CD1c-positive myeloid dendritic cell (primary cell): ENCODE data around the gene CCDC181.
"Not testable (repeated sequence)": the region's sequence is repeated elsewhere in the genome, so short reads cannot be mapped to it uniquely, and the experiment has no call there.

Experiments used
- DNase-seq: peaks from one replicate; pipeline ENCODE4 v3.0.0-alpha.2; 2016; ENCODE audit errors: extremely low spot score

CCDC181 gene

DNA sequence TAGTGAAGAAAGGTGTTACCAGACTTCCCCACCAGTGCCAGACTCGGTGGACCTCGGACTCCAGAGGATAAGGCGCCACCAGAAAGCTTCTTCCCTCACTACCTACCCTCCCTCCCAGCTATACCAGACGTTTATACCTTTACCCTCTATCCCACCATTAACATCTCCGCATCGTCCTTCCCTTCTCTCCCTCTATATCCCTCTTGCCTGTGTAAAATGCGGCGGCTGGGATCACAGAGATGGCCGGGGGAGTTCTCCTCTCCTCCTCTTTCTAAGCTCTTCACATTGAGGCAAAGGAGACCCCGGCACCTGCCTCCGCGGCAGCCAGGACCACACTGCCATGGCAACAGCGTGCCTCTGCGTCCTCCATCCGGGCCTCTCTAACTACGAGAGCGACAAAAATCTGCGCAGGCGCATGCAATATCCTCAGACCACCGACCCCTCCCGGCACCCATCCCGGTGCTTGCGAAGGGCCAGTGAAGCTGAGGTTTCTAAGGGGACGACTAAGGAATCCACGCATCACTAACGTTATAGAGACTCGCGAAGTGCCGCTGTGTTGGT is at the start of gene CCDC181:
Gene CCDC181, minus strand, starts transcription at position 394 of the 561 bp plus-strand sequence. CDS start 2,547 bp downstream, outside the sequence.
- DNase-seq = peak; percentile 6

DNA sequence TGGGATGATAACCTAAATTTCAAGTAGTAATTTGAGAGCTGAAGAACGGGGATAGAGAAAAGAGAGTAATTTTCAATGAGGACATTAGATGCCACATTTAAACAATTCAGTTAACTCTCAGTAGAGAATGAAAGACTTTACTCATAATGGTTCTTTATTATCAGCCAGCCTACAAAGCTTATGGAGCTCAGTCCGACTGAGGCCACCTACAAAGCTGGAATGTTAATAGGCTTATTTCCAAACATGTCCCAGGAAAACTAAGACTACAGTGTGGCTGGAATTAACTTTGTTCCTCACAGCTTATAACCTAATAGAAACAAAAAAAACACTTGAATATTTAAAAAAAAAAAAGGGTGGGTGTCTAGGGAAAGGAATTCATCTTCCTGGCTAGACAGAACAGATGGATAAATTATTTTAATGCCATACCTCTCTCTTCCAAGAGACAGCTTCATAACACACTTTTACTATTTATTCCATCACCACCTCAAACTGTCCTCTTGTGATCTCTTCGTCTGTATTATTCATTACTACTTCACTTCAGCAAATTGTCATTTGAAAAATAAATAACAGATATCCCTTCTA is 48.6 kb upstream of the CCDC181 start:
- no peak for DNase-seq

DNA sequence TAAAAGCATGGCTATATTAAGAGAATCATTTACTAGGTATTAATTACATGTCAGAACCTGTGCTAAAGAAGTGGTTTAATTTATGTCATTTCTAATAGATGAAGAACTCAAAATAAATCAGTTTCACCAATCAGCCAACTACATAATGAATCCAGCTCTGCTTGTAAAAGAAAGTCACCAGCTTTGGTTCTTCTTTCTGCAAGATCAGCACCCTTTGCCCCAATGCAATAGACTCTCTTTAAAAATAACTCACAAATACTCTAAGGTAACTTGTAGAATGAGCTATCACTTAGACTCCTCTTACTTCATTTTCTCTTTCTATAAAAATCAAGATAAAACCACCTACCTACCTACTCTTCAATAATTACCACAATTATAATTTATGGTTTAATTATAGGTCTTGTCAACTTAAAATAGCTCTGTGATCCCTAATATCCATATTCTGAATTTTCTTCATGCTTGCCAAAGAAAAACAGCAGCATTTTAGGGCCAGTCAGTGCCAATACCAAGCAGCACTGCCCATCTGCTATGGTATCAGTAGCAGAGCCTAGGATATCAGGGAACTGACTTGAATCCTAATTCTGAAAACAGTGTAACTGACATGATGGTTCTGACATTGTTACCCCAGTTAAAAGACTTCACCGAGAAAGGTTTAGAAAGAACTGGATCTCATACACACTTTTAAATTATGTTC is 47.2 kb upstream of the CCDC181 start:
- no peak for DNase-seq

DNA sequence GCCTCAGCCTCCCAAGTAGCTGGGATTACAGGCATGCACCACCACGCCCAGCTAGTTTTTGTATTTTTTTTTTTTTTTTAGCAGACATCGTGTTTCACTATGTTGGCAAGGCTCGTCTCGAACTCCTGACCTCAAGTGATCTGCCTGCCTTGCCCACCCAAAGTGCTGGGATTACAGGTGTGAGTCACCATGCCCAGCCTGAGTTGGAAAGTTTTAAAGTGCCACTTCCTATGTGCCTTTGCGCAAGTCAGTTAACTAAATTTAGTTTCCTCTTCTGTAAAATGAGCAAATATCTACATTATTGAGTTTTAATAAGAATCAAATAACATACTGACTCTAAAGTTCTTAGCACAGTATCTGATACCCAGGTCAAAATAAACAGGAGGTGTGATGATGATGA is 46.1 kb upstream of the CCDC181 start:
- DNase-seq = peak; percentile 30

DNA sequence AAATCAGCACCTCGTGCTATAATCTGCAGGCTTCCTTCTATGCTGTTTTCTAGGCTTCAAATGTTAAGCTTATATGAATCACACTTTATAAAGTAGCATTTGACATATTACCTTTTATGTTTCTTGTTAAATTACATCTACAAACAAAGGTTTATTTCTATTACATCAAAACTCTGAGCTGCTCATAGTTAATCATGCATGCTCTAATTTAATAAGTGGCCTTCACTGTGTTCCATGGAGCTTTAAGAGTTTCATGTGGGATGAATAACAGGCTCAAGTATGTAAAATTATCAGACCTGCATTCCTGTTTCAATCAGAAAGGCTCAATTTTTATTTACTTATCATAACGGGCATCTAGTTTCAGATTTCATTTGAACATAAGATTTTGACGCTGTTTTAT is 45.5 kb upstream of the CCDC181 start:
- no peak for DNase-seq

DNA sequence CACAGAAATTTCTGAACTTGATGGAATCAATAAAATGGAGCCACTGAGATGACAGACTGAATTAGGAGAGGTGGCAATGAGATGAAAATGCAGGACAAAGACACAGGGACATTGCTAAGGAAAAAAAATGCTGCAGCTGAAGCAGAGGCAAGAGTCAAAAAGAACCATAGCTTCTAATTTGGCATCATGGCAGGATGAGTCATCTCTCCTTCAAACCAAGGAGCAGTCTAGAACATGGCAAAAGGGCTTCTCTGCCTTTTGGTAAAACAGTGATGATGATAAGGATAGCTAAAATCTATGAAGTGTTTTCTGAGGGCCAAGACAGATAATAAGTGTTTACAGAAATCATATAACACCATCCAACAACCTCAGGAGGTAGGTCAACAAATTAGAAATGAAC is 41.7 kb upstream of the CCDC181 start:
- no peak for DNase-seq

DNA sequence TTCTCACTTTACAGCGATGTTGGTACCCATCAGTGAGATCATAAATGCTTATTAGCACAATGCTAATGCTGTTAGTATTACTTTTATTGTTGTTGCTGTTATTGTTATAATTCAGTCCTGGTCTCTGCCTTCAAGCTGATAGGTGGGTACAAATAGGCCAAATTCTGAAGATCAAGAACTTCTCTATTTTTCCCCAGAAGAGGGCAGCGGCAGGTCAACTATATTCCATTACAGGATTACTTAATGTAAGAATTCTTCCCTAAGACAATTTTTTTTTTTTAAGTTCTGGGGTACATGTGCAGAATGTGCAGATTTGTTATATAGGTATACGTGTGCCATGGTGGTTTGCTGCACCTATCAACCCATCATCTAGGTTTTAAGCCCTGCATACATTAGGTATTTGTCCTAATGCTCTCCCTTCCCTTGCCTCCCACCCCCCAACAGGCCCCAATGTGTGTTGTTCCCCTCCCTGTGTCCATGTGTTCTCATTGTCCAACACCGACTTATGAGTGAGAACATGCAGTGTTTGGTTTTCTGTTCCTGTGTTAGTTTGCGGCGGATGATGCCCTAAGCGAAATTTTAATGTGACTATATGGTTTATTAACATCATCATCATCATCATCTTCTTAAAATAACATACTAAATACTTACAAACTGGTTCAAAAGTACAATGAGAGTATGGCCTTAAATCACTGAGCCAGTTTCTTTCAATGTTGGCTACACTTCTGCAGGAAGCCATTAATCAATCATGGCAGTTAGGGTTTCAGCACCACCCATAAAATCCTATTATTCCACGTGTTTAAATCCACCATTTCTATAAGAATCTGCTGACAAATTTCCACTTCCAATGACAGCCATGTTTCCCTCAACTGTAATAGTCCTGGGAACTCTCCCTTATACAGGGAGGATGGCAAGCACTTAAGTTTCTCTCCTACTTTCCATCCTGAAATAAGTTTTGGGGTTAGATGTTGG is 39.3 kb upstream of the CCDC181 start:
- DNase-seq = peak; percentile 32

DNA sequence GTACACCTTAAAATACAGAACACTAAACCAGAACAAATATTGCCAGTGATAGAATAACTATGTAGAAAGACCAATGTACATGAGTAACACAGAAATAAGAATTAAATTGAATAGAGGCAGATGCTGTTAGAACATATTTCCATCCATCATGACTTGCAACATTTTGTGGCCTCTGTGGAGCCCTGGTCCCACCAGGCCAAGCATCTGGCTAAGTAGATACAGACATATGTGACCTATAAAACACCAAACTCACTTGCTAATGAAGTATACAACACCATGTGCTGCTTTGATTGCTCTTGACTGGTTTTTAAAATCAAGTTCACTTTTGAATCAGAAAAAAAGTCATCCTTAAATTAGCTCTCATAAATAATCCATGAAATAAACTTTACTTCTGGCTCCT is 38.0 kb upstream of the CCDC181 start:
- no peak for DNase-seq

DNA sequence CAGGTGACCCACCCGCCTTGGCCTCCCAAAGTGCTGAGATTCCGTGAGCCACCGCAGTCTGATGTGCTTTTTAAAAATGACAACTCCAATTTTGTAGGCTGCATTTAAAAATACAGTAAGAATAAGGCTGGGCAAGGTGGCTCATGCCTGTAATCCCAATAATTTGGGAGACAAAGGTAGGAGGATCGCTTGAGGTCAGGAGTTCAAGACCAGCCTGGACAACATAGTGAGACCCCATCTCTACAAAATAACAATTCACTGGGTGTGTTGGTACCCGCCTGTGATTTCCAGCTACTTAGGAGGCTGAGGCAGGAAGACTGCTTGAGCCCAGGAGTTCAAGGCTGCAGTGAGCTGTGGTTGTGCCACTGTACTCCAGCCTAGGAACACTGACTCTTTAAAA is 35.1 kb upstream of the CCDC181 start:
- no peak for DNase-seq

DNA sequence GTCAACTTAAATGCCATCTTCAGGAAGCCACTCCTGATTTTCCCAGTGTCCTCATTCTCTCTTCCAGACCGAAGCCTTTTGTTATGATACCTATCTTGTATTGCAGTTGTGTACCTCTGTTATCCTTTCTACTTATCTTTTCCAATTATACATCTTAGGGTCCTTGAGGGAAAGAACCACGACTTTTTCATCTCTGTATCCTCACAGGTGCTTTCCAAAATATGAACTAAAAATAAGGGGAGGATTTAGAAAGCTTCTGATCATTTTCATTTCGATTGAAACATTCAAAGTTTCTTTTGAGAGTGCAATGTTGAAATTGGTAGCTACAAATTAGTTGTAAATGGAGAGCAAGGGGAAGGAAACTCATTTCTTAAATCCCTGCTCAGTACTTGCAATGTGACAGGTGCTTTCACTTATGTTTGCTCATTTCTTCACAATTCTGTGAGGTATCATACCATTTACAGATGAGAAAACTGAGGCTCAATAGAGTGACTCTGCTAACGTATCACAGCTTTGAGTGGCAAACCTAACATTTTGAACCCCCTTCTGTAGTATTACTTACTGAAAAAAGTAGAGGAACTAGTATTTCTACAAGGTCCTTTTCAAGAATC is 34.2 kb upstream of the CCDC181 start:
- no peak for DNase-seq

DNA sequence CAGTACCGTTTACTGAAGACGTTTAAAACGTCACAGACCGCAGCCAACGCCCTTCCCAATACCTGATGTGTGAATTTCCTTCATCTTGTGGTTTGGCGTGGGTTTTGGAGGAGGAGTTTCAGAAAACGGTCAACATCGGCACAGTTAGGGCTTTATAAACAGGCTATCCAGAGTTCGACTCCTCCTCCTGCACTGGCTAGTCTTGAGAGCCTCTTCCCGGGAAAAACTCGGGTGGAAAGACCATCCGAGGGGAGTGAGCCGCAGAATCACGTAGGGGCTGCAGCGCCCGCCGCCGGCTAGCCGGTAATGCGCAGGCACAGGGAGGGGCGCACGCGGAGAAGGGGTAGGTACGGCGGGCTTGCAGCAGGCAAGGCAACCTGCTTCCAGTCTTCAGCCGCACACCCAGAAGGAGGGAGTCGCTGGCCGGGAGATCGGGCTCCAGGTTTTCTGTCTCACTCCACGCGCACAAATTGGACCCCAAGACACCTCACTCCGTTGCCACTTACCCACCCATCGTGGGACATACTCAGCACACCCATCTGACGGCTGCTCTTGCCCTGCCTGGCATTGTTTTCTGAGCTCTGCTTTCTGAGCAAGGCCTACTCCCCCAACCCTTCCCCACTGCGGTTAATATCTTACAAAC is 33.0 kb upstream of the CCDC181 start:
- peak; percentile 49 for DNase-seq

DNA sequence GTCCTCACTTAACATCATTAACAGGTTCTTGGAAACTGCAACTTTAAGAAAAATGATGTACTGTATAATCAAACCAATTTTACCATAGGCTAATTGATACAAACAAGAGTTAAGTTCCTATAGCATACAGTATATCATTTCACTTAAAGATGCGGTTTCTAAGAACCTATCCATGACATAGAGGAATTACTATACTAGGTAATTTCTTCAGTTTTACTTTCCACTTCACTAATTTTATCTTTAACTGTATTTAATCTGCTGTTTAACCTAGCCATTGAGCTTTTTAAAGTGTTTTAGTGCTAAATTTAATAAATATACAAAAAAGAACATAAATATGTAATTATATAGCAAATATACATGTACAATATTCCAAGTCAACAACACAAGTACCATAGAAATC is 30.2 kb upstream of the CCDC181 start:
- DNase-seq = no peak

DNA sequence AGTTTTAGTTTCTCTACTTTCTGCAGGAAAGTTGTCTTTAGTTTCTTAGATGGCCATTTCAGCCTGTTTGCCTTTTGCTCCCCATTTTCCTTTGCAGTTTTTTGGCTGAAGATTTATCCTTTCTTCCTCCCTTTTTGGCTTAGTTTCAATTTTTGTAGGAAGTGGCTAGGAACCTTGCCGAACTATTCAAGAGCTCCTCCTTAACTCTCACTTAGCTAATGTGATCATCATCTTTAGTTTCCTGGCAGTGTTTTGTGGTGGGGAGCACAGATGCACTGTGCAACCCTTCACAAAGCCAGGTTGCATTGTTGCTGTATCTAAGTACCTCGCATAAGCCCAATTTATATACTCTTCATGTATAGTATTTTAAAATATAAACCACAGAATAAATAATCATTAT is 28.8 kb upstream of the CCDC181 start:
- no peak for DNase-seq

DNA sequence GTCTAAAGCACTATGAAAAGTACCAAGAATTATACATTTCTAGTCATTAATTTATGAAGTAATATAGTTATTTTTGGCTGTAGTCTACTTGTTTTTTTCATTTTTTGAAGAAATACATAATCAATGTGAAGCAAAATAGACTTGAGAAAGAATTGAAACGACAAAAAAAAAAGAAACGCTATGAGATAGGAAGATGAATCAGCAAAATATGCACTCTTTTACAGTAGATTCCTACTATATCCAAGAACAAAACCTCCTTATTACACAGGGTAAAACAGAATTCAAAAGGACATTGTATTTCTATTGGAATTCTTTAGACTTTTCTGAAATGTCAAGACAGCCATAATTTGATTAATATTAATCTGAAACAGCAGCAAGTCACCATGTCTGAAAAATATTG is 25.6 kb upstream of the CCDC181 start:
- DNase-seq = no peak

DNA sequence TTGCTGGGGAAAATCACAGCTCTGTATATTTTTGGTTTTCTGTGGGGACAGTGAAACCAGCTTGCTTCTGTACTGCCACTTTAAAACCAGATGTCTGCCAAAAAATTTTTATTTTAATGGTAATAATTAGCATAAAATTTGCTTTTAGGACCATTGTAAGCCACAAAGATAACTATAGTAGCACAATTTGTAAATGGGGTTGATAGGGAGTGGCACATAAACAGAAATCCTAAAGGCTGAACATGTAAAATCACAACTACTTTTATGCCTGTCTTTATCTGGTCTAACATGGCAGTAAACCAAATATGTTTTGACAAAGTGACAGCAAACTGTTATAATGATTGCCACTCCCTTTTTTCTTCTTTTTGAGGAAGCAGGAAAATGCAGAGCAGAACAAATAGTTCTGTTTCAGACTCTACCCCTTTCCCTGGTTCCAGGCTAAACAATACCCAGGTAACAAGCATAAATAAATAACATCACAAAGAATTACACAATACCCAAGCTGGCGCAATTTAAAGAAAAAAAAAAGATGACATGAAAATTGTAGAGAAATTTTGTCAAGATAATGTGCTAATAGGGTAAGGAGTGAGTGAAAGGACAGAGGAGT is 24.0 kb upstream of the CCDC181 start:
- DNase-seq = peak; percentile 7

DNA sequence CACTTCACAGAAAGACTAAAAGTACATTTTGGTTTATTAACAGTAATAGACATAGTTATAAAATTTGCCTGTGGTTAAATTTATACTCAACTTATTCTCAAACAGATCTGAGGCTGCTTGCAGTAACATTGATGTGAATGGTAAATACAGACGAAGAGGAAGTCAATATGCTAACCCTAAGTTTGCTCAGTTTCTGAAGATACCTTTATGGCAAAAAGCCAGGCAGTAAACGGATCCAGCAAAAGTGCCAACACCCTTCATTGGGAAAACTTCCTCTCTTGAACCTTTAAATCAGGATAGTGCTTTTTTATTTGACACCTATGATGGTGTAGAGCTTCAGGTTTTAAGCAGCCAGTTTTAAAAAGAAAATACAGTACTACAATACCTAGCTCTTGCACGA is 16.6 kb upstream of the CCDC181 start:
- no peak for DNase-seq

DNA sequence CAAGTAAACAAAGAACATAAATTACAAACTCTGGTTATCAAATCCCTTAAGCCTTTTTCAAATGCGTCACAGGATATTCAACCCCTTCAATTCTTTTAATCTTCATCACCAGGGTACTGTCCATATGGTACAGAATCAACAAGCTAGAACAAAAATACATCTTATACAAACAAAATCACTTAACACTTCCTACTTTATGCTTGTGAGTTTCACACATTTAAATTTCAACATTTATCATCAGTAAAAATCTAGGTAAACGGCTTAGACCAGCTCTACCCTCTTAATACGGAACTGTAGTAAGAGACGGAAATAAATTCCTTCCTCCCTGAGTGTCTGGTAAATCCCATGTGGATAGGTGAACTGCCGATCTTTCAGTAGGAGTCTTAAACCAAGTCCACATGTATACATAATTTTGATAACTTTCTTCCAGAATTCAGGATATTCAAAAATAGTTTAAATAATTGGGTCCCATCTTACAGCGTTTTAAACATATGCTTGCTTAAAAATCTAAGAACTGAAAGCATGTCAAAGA is 1.0 kb downstream of the CCDC181 start:
- DNase-seq = no peak

DNA sequence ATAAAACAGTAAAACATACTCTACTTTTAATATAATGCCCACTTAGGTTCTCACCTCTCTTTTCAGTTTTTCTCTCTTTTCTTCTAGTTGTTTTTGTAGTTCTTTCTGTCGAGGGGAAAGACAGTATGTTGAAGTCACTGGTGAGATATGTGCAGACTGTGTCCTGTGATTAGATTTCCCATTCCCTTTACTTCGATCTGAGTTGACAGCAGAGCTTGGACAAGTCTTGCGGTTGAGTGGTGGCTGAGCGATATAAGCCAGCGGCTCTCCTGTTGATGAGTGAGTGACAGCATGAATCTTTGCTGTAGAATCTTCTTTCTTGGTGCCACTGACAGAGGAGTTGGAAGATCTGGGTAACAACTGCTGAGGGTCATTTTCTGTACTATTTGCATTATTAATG is 6.0 kb downstream of the CCDC181 start:
- DNase-seq = no peak

DNA sequence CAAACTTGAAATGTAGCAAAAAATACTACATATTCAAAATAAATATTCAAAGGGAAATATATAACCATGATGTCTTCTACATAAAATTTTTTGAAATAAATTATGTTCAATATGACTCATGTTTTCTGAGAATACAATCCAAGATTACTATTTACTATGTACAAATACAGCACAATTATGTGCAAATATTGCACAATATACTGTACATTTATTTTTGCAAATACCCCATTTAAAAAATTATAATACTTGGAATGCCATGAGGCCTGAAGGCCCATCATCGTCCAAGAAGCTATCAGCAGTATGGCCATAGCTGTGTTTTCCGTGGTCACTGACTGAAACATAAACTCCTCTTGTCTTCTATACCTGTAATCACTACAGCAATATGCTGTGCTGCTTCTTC is 12.3 kb downstream of the CCDC181 start:
- DNase-seq = no peak

DNA sequence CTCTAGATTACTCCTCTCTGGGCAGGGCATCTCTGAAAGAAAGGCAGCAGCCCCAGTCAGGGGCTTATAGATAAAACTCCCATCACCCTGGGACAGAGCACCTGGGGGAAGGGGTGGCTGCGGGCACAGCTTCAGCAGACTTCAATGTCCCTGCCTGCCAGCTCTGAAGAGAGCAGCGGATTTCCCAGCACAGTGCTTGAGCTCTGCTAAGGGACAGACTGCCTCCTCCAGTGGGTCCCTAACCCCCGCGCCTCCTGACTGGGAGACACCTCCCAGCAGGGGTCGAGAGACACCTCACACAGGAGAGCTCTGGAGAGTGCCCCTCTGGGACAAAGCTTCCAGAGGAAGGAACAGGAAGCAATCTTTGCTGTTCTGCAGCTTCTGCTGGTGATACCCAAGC is 18.9 kb downstream of the CCDC181 start:
- not testable (repeated sequence) for DNase-seq

DNA sequence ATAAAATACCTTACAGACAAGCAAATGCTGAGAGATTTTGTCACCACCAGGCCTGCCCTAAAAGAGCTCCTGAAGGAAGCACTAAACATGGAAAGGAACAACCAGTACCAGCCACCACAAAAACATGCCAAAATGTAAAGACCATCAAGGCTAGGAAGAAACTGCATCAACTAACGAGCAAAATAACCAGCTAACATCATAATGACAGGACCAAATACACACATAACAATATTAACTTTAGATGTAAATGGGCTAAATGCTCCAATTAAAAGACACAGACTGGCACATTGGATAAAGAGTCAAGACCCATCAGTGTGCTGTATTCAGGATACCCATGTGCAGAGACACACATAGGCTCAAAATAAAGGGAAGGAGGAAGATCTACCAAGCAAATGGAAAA is 24.7 kb downstream of the CCDC181 start:
- not testable (repeated sequence) for DNase-seq
